AG08396 (cell line): ENCODE data around the gene KCTD16.

ENCODE experiments used
- DNase-seq: peaks from one replicate; pipeline ENCODE4 v3.0.0; 2012; ENCODE audit warnings: low spot score, mixed read lengths

The KCTD16 gene

GRCh38 chr5:144403817-144404420 is 233.2 kb downstream of the KCTD16 start:
- DNase-seq = no peak

DNA sequence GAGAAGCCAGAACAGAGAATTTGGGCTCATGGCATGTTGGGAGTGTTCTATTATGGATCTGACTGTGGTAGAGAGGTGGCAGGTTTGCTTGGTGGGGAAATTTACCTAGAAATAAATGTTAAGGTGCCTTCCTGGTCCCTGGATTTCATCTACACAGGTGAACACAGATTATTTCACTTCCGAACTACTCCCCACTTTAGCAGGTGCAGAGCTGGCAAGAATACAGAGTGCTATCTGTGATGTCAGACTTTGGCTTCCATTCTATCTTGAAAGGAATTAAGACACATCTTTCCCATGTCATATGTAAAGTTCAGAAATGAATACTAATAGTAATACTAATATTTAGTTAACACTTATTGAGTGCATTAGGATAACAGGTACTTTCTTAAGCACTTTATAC is 234.0 kb downstream of the KCTD16 start:
- DNase-seq = no peak

GRCh38 chr5:144405991-144406390 is 235.3 kb downstream of the KCTD16 start:
- no peak for DNase-seq

DNA sequence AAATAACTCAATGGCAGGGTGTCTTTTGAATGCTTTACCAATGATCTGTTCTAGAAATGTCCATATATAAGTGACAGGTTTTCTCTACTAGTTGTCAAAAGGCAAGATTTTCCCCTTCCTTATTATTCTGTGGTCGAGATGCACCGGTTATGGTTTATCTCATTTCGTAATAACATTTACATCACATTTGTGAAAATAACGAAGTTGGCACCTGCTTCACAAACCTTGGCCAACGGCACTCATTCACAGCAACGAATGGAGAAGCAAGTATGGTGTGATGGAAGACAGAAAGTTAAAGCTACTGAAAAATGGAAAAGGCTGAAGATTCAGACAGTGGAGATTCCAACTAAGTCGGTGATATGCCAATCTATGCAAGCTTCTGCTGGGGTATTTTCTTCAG is 235.8 kb downstream of the KCTD16 start:
- DNase-seq = no peak

DNA sequence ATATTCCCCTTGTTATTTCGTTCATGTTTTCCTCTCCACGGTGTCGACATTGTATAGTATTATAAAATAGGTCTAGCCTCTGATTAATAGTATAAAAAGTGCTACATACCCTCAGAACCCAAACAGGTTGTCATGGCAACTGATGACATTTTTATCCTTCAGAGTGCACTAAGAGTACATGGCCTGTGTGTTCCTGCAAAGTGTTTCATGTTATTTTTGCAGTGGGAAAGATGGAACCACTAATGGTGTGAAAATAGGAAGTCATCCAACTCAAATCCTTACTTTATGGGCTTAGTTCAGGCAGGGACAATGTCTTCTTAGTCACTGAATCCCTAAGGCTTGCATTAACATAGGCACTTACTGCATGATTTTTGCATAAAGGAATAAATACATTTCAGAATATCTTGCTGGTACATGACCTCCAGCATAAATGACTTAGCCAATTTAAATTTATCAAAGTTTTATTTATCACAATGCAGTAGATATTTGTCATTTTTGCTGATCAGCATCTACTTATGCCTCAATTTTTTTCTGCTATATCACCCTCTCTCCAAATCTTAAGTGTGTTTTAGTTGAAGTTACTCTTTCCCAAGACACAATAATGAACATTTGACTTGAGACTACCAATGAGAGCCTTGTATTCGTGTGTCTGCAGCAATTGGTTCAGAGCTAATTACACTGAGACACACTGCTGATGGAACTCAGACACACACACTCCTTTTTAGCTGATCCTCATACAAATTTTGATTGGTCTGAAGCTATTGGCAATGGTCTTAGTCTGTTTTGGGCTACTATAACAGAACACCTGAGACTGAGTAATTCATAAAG is 243.7 kb downstream of the KCTD16 start:
- DNase-seq = no peak

- DNase-seq = no peak
Observed at GRCh38 chr5:144416196-144416595, 245.5 kb downstream of the KCTD16 start.

GRCh38 chr5:144418719-144419118 is 248.0 kb downstream of the KCTD16 start:
- no peak for DNase-seq

DNA sequence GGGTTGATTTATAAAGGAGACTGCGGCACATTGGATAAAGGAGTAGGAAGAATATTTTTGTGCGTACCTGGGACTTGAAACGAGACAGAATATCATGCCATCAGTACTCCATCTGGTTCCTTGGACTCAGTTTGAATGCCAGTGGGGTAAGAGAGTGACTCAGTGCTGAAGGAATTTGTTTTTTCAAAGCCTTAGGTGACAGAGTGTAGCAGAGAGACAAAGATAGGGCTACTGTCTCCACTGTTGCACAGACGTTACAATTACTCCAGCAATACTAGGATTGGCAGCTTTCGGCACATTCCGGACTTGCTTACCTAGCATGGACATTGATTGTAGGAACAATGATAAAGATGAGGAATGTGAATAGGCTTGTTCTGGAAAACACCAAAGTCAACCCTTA is 250.7 kb downstream of the KCTD16 start:
- DNase-seq = no peak

DNA sequence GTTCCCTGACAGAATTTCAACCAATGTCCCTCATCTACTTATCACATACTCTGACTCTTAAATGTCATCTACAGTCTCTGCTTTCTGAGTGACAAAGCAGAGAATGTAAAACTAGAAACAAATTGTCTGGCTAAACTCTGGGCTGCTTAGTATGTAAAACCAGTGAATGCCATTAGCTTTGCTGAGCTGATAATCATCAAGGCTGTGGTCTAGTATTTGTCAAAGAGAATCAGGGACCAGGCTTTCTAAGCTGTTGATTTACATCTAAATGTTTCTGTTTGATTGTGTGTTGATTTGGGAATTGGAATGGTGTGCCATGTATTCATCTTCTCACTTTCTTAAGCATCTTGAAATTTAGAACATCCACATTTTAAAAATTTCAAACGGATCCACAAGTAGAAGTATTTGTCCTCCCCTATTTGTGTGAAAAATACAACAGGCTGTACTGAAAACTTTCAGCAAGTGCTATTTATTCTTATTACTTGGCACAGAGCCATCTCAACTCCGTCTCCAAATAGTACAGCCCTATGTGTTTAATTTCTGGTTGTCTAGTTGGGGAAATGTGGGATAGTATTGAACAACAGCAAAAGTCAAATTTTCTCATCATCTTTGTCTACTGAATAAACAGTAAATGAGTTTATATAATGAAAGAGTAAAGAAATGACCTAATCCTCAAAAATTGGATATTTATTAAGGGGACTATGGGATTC is 251.5 kb downstream of the KCTD16 start:
- DNase-seq = no peak

DNA sequence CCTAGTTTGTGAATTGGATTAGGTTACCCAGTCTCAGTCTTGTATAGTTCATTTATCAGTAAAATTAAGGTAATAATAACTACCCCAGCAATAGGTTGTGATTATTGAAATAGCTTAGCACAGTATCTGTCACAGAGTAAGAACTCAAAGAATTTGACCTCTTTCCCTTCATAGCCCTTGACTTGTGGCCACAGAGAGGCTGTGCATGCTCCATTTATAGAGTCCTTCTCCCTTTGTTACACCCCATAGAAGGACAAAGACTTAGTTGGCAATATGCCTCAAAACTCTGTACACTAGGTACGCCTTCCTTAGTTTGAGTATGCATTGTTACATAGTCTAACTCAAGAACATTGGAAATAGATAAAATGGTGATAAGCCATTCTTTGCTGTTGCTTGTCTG is 257.2 kb downstream of the KCTD16 start:
- no peak for DNase-seq

- no peak for DNase-seq
Observed at GRCh38 chr5:144428326-144428725, 257.7 kb downstream of the KCTD16 start.

DNA sequence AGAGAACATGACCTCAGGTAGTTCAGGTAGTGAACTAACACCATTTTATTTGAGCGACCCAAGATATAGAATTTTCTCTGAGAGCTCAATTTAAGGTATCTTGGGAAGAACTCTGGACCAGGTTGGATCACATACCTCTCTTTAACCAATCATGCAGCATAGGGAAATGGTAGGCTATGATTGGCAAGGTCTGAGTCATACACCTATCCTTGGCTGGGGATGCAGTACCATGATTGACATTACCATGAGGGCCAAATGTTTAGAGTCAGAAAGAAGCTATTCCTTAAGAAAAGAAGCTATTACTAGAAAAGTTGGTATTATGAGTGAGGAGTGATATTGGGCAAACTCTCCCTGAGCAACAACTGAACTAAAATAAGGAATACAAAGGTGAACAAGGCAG is 258.7 kb downstream of the KCTD16 start:
- DNase-seq = no peak

- no peak for DNase-seq
Observed at GRCh38 chr5:144429905-144430304, 259.2 kb downstream of the KCTD16 start.

DNA sequence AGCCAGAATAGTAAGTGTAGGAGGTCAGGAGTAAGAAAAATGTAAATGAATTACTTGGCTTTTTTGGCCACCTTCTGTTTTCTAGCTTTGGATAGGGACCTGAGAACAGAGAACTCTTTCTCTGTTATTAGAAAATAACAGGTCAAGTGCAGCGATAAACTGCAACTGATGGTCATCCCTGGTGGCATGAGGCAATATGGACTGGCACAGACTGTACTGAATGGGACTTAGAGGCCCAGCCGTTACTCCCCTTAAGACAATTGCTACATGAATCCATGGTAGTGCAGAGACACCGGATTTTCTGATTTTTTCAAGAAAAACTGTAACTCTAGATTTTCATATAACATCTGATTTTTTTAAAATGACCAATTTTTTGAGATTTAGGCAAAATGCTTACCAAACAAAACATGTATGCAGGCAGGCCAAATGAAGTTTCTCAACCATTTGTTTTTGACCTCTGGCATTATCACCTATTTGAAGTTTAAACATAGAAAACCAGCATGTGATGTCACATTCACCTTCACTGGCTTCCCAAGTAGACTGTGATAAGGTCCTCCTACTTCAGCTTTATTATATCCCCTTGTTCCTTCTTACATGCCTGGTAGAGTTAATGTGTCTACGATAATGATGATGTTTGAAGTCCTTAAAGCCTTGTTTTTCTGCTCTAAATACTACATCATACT is 262.6 kb downstream of the KCTD16 start:
- DNase-seq = no peak

DNA sequence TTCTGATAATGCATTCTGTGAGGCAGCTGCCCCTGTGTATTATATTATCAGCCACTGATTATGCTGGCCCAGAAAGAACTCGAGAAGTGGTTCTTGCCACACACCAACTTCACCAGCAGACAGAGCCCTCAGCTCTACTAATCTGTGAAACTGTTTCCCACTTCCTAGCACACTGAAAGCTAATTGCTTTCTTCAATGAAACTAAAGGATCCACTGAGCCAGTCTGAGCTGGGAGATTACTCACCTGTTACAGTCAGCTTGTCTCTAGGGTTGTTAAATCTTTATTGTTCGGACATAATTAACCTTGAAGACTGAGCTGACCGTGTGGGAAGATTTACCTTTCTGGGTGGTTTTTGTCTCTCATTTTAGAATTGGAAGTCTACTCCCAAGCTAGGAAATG is 263.2 kb downstream of the KCTD16 start:
- DNase-seq = no peak

GRCh38 chr5:144436007-144436406 is 265.3 kb downstream of the KCTD16 start:
- DNase-seq = no peak

GRCh38 chr5:144438237-144438636 is 267.6 kb downstream of the KCTD16 start:
- no peak for DNase-seq

DNA sequence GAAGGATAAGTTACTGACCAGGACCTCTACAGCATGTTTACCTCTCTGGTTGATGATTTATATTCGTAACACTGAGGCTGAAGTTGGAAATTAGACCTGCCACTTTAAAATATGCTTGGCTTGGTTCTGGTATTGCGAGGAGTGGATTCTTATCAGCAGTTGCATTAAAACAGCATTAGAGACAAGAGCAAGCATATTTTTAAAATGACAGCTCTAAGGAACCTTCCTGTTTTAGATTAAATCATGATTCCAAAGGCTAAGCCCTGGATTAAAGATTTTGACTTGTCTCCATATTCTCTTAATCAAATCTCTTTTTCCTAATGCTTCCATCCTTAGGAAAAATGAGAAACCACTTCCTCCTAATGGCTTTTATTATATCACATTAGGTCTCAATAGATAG is 277.8 kb downstream of the KCTD16 start:
- DNase-seq = no peak

DNA sequence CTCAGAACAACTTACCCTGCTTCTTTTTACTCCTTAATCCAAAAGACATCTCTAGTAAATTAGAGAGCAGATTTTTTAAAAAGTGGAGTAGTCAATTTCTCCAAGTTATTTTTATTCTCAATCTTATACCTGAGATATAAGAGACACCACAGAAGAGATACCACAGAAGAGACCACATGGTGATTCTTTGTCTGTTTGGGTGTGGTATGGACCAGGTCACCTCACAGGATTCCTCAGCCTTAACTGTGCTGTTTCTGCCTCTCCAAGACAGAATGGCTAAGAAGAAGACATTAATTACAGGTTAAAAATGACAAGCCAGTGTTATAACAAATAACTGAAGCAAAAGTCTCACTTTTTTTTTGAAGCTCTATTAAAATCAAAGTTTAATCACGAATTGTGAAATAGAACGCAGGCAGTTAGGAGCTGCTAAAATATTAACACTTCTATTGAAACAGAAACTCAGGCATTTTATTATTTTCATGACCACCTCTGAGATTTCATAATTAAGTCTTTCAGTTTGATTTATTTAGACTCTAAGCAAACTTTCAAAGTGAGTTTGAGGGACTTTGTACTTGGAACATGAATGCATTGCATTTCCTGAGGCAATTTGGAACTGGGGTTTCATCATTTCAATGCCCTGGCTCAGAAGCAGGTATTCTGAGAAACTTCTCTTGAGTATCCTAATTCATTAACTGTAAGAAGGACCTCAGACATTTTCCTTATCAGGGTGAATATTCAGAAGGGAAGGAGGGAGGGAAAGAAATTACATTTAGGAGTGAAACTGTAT is 280.7 kb downstream of the KCTD16 start:
- no peak for DNase-seq

GRCh38 chr5:144453753-144454152 is 283.1 kb downstream of the KCTD16 start:
- no peak for DNase-seq

- no peak for DNase-seq
Observed at GRCh38 chr5:144457160-144457559, 286.5 kb downstream of the KCTD16 start.

DNA sequence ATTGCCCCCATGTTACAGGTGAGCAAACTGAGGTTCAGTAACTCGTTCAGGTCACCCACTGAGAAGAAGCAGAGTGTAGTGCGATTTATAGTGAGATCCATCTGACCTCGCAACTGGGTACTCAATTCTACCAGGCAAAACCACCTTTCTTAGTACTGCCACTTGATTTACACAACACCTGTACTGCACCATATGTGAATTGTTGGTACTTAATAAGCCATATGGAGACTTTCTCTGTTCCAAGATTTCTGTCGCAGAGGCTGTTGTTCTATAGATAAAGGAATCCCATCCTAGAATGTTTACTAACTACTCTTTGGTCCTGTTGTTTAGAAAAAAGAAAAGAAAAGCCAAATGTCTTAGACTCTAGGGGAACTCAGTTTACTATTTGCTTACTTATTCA is 287.5 kb downstream of the KCTD16 start:
- no peak for DNase-seq
